GM18502 (cell line): Measurements from ENCODE around the gene POU4F1.

Experiments
- ATAC-seq: cut with Tn5 transposase; IDR thresholded peaks from one replicate; pipeline ENCODE4 v1.9.1; 2021; ENCODE audit warnings: mild to moderate bottlenecking; ENCODE audit not compliant: unreplicated experiment, poor library complexity

The POU4F1 gene

GRCh38 chr13:78607409-78608251 lies 4.3 kb upstream of the POU4F1 start:
- no peak for ATAC-seq

DNA sequence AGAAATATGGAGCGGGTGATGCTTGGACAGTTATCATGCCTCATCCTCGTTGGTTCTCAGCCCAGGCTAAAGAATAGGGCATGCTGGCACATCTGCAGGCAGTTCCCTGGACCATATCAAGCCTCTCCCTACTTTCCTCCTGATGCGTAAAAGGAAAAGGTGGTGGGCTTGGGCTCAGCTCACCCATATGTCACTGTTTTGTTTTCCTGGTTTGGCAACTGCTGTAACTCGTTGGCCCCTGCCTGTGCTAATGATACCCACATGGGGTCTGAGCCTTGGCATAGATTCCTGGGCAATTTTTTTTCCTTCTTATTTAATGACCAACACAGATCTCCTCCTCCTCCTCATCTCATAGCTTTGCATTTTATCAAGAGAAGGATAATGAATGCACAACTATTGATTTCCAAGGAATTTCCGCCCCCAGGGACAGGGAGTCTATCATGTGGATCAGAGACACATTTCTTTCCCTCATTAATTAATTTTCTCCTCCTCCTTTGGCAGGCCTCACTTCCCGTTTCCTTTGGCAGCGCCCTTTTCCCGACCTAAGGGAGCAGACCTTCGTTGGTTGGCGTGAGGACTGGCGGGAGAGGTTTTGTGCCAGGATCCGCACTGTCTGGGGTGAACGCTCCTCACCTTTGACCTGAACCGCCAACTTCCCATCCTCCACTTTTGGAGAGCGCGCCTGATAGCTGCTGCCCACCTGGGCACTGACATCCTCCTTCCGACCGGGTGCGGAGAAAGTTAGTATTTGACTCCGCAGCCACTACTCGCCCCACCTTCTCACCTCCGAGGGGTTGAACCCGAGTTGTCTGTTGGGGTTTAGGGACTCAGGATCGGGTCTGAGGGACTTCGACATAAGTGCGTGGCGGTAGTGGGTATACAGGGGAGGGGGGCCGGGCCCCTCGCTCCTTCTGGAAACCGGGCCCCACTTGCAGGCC lies 3.4 kb upstream of the POU4F1 start:
- ATAC-seq, result no peak

- ATAC-seq, result no peak
Measured at GRCh38 chr13:78604782-78605611, 1.6 kb upstream of the POU4F1 start.

- ATAC-seq, result peak; percentile 21
Measured at GRCh38 chr13:78602561-78603239, 652 bp downstream of the POU4F1 start.

DNA sequence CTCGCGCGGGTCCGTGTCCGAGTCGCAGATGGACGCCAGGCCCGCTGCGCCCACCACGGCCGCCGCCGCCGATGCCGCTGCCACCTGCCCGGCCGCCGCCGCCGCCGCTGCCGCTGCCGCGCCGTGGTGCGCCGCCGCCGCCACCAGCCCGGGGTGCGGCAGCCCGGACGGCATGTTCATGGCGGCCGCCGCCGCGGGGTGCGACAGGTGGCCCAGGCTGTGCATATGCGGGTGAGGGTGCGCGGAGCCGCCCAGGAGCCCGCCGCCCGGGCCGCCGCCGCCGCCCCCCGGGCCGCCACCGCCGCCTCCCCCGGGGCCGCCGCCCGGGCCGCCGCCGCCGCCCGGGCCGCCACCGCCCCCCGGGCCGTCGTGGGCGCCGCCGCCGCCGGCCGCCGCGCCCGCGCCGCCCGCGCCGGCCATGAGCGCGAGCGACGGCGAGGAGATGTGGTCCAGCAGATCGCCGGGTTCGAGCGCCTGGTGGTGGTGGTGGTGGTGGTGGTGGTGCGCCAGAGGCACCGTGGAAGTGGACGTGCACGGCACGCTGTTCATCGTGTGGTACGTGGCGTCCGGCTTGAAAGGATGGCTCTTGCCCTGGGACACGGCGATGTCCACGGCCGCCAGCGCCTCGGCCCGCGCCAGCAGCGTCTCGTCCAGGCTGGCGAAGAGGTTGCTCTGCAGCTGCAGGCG lies 1.3 kb downstream of the POU4F1 start:
- no peak for ATAC-seq

- no peak for ATAC-seq
Measured at GRCh38 chr13:78601124-78601873, 2.1 kb downstream of the POU4F1 start.

- no peak for ATAC-seq
Measured at GRCh38 chr13:78600280-78600883, 3.0 kb downstream of the POU4F1 start.

- ATAC-seq, result no peak
Measured at GRCh38 chr13:78599645-78600279, 3.6 kb downstream of the POU4F1 start.

DNA sequence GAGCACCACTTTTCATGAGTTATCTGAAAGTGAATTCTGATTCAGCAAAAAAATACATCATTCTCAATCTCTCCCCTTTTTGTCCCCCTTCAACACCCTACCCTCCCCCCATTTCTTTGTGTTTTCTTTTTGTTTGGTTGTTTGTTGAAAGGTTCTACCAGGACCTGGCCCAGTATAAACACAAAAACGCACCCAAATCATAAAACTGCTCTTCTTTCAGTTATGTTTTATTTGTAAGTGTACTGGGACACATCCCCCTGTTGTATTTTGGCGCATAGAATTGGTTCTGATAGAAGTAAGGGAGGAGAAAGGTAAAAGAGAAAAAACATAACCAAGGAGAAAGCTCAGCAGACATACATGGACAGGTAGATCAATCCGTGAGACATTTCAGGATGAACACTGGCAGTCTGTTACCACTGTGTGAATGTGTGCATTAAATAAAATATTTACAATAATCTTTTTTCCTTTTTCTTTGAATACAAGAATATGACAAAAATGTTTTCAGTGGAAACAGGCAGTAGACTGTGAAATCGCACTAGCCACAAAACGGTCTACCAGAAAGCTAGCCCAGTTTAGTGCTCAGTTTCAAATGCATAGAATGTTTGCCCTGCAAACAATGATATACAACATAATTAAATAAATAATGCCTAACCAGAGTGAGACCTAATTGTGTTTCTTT lies 4.2 kb downstream of the POU4F1 start:
- no peak for ATAC-seq

DNA sequence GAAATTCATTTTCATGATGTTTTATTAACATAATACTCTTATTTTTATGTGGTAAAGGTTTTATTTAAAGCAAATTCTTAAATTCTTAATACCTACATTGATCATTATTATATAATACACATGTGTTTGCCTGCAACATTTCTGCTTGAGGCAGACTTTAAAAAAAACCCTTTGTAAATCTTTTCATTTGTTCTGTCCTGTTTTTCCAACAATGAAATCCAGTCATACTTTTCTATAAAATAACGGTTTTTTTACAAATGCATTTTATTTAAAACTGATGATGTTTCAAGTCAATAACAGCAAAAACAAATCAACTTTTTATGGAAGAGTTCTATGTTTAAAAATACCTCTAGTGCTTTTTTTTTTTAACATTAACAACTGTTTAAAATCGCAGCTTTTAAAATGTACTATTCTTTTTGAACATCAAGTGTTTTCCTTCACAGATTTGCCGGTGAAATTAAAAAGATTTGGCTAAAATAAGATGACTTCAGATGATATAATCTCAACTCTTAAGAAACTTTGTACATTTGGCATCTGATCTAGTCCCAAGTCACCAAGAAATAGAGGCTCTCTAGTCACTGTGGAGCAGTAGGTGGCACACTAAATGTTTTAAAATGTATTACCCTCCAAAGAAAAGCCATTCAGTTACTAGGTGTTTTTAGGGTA lies 5.1 kb downstream of the POU4F1 start:
- ATAC-seq, result no peak

DNA sequence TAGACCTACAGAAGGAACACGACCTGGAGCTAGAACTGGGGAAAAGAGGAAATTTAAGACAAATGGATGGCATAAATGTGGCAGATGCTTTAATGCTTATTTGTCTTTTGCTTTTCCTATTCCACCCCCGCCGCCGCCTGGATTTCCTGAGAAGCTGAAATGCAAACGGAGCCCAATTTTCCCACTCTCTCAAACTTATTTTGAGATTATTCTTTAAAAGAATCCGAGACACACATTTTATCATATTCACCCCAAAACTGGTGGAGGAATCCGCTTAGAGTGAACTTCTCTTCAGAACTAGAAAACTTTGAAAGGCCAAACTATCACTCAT lies 5.8 kb downstream of the POU4F1 start:
- ATAC-seq, result no peak

GRCh38 chr13:78596736-78597601 lies 6.4 kb downstream of the POU4F1 start:
- no peak for ATAC-seq

DNA sequence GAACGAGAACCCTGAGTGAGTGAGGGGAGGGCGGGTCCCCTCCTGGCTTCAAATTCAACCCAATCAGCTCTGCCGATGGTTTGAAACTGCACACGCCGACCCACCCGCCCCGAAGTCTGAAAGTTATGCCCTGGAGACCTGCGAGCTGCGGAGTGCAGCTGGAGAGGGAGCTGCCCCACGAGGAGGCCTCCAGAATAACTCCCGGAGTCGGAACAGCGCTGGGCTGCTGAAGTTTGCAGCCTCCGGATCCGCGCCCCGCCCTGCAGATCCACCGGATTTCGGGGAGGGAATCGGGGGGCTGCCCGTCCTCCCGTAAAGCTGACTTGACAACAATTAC lies 7.0 kb downstream of the POU4F1 start:
- ATAC-seq, result peak; percentile 26

DNA sequence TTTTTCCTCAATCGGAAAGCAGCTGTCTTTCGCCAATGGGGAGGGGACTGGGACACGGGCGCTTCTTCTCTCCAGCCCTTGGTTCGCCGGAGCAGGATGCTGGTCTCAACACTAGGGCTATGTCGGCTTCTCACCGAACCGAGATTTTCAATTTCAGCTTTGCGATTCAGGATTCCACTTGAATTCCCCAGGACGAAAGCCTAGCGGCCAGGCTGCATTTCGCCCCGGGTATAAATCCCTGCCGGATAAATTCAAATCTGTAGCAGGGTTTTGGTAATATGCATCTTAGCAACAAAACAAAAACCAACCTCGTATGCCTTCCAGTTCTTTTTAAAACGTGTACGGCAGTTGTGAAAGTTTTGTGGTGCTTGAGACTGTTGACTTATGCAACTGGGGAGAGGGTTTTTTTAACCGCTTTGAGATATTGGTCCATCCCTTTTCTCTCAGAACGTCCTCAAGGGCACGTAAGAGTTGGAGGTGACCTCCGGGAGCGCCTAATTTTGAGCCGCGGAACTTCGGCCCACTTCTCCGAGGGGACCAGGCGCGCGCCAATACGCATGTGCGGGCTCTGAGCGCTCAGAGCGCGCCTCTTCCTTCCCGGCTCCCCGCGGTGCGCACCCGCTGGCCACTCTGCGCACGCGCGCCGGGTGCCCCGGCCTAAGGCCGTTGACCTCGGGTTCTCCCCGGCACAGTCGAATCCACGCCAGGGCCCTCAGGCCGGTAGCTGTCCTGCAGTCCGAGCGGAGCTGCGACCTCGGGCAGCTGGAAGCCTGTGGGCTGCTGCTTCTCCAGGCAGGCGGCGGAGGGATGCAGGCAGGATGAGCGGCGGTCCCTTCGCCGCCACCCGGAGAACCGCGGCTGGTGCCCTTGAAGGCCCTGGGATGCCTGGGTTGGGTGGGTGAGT lies 7.6 kb downstream of the POU4F1 start:
- peak; percentile 86 for ATAC-seq

DNA sequence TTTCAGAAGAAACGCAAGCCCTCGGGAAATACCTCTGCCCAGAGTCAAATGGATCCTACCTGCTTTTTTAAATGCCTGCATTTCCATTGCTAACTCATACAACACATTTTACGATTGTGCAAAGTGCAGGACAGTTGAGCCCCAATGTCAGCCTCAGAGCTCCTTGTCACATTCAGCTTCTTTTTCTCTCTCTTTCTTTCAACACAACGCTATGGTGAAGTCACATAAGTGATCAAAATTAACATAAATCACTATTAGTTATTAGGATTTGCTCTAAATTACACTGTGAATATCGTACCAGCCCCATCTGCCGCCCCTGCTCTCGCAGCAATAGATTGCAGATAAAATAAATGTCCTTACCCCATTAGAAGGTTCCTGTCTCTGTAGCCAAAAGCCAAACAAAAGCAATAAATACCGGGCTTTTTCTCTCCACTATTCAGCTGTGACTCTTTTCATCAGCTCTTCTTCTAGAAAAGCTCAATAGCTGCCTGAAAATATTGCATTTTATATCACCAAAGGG lies 8.8 kb downstream of the POU4F1 start:
- ATAC-seq, result no peak
